RWPE2 (cell line): Measurements from ENCODE around the gene ARHGEF37.
"Not testable (repeated sequence)": the region's sequence is repeated elsewhere in the genome, so short reads cannot be mapped to it uniquely, and the experiment has no call there.

Experiments
- ATAC-seq: fragments of 200-7000 bp; cut with Tn5 transposase; 3 replicates; pipeline ENCODE4 v1.9.1; 2021; ENCODE audit warnings: low read depth
- DNase-seq: peaks from one replicate; pipeline ENCODE4 v3.0.0-alpha.2; 2020; ENCODE audit warnings: low spot score
- H3K27ac ChIP-seq: fragments of 450-650 bp; 2 replicates; pipeline ENCODE4 v1.5.1; 2017; ENCODE audit warnings: mild to moderate bottlenecking; ENCODE audit not compliant: poor library complexity, severe bottlenecking
- H3K27me3 ChIP-seq: fragments of 250-450 bp; sonication (Bioruptor Pico); 2 replicates; pipeline ENCODE4 v1.5.1; 2021; ENCODE audit warnings: mild to moderate bottlenecking, moderate library complexity; ENCODE audit not compliant: insufficient read depth, poor library complexity, severe bottlenecking
- H3K36me3 ChIP-seq: fragments of 250-450 bp; sonication (Bioruptor Pico); 2 replicates; pipeline ENCODE4 v1.5.1; 2020; ENCODE audit warnings: low read depth, mild to moderate bottlenecking, moderate library complexity
- H3K4me1 ChIP-seq: fragments of 250-450 bp; sonication (Bioruptor Pico); 2 replicates; pipeline ENCODE4 v1.5.1; 2021; ENCODE audit warnings: mild to moderate bottlenecking, moderate library complexity; ENCODE audit not compliant: insufficient read depth, poor library complexity, severe bottlenecking
- H3K4me3 ChIP-seq: fragments of 250-450 bp; sonication (Bioruptor Pico); 2 replicates; pipeline ENCODE4 v1.5.1; 2021; ENCODE audit warnings: mild to moderate bottlenecking, moderate library complexity; ENCODE audit not compliant: severe bottlenecking
- H3K9me3 ChIP-seq: fragments of 250-450 bp; sonication (Bioruptor Pico); 2 replicates; pipeline ENCODE4 v1.5.1; 2021; ENCODE audit warnings: mild to moderate bottlenecking, moderate library complexity; ENCODE audit not compliant: severe bottlenecking
- CTCF ChIP-seq: fragments of 450-650 bp; IDR thresholded peaks from one replicate; pipeline ENCODE4 v1.5.1; 2017; ENCODE audit warnings: mild to moderate bottlenecking, moderate library complexity; ENCODE audit not compliant: poor library complexity, severe bottlenecking

The ARHGEF37 gene

GRCh38 chr5:149564542-149565140 lies 16.7 kb upstream of the ARHGEF37 start:
- H3K27ac ChIP-seq = peak overlapping the region; percentile 98
- peak; percentile 87 for TF ChIP-seq CTCF
- H3K9me3 ChIP-seq, H3K36me3 ChIP-seq, H3K27me3 ChIP-seq, DNase-seq, H3K4me3 ChIP-seq: not testable (repeated sequence)
- peaks cover 49% of the 10 kb centered on the region for H3K4me1 ChIP-seq
- peak; percentile 59 for ATAC-seq

- no peak for ATAC-seq
These were observed 14.1 kb upstream of the ARHGEF37 start for GRCh38 chr5:149567226-149567625.

GRCh38 chr5:149572170-149572569 lies 9.1 kb upstream of the ARHGEF37 start:
- Histone ChIP-seq H3K9me3 (no peaks in the 10 kb centered on the region), H3K27me3 (no peaks in the 10 kb centered on the region), H3K36me3 (no peaks in the 10 kb centered on the region), H3K27ac (no peak overlapping the region), H3K4me3 (no peak overlapping the region), H3K4me1 (no peaks in the 10 kb centered on the region)
- no peak for ATAC-seq
- no peak for DNase-seq
- TF ChIP-seq CTCF = no peak

More at GRCh38 chr5:149567226-149567625, 14.1 kb upstream of the ARHGEF37 start:
- no peak for DNase-seq
- no peak for TF ChIP-seq CTCF
- Histone ChIP-seq H3K9me3 (no peaks in the 10 kb centered on the region), H3K27ac (no peak overlapping the region), H3K27me3 (no peaks in the 10 kb centered on the region), H3K36me3 (no peaks in the 10 kb centered on the region), H3K4me1 (peaks cover 25% of the 10 kb centered on the region), H3K4me3 (no peak overlapping the region)

GRCh38 chr5:149572576-149573231 lies 8.6 kb upstream of the ARHGEF37 start:
- no peaks in the 10 kb centered on the region for H3K9me3 ChIP-seq
- no peak overlapping the region for H3K4me3 ChIP-seq
- no peaks in the 10 kb centered on the region for H3K36me3 ChIP-seq
- DNase-seq (no peak), ATAC-seq (no peak)
- H3K27ac ChIP-seq = no peak overlapping the region
- TF ChIP-seq CTCF = no peak
- no peaks in the 10 kb centered on the region for H3K27me3 ChIP-seq
- H3K4me1 ChIP-seq = no peaks in the 10 kb centered on the region

GRCh38 chr5:149575131-149575530 lies 6.2 kb upstream of the ARHGEF37 start:
- no peak overlapping the region for H3K4me3 ChIP-seq
- H3K27me3 ChIP-seq = no peaks in the 10 kb centered on the region
- no peak for TF ChIP-seq CTCF
- DNase-seq (no peak), ATAC-seq (no peak)
- H3K4me1 ChIP-seq = no peaks in the 10 kb centered on the region
- no peaks in the 10 kb centered on the region for H3K36me3 ChIP-seq
- no peak overlapping the region for H3K27ac ChIP-seq
- H3K9me3 ChIP-seq = no peaks in the 10 kb centered on the region
